IMR-90 (cell line): ENCODE measurements around the gene SIPA1L3.
"Not testable (repeated sequence)": the region's sequence is repeated elsewhere in the genome, so short reads cannot be mapped to it uniquely, and the experiment has no call there.

Experiments
- BHLHE40 ChIP-seq: fragments of 150-350 bp; IDR thresholded peaks from 2 replicates; pipeline ENCODE4 v1.6.1; 2016; ENCODE audit warnings: mild to moderate bottlenecking, low read depth, low read length
- CEBPB ChIP-seq: IDR thresholded peaks from 2 replicates; pipeline ENCODE4 v1.6.1; 2012; ENCODE audit warnings: low read depth, low read length, improper control_type of control experiment
- CHD1 ChIP-seq: IDR thresholded peaks from 2 replicates; pipeline ENCODE4 v1.6.1; 2012; ENCODE audit warnings: low read depth, low read length, improper control_type of control experiment
- CTCF ChIP-seq: conservative IDR thresholded peaks from 2 replicates; pipeline ENCODE4 v1.5.1; 2012; ENCODE audit warnings: mild to moderate bottlenecking, low read depth, low read length, improper control_type of control experiment
- FOS ChIP-seq: fragments of 150-350 bp; IDR thresholded peaks from 2 replicates; pipeline ENCODE4 v1.6.1; 2016; ENCODE audit warnings: low read depth, low read length
- MAZ ChIP-seq: IDR thresholded peaks from 2 replicates; pipeline ENCODE4 v1.6.1; 2012; ENCODE audit warnings: low read depth, mild to moderate bottlenecking, low read length, improper control_type of control experiment, moderate library complexity, borderline replicate concordance
- NFE2L2 ChIP-seq: fragments of 150-350 bp; IDR thresholded peaks from 2 replicates; pipeline ENCODE4 v1.6.1; 2016; ENCODE audit warnings: low read depth, mild to moderate bottlenecking, low read length
- POLR2A ChIP-seq: IDR thresholded peaks from 2 replicates; pipeline ENCODE4 v1.6.1; 2012; ENCODE audit warnings: mild to moderate bottlenecking, low read depth, low read length
- RAD21 ChIP-seq: IDR thresholded peaks from 2 replicates; pipeline ENCODE4 v1.6.1; 2012; ENCODE audit warnings: low read length, improper control_type of control experiment
- RCOR1 ChIP-seq: IDR thresholded peaks from 2 replicates; pipeline ENCODE4 v1.6.1; 2012; ENCODE audit warnings: mild to moderate bottlenecking, low read length, improper control_type of control experiment; ENCODE audit not compliant: insufficient replicate concordance
- RFX5 ChIP-seq: IDR thresholded peaks from 2 replicates; pipeline ENCODE4 v1.8.0; 2012; ENCODE audit warnings: low read depth, mild to moderate bottlenecking, low read length, moderate library complexity
- SMC3 ChIP-seq: fragments of 150-350 bp; IDR thresholded peaks from 2 replicates; pipeline ENCODE4 v1.6.1; 2016; ENCODE audit warnings: low read depth, mild to moderate bottlenecking, antibody characterized with exemption, low read length, moderate library complexity
- USF2 ChIP-seq: fragments of 150-350 bp; IDR thresholded peaks from 2 replicates; pipeline ENCODE4 v1.6.1; 2017; ENCODE audit warnings: mild to moderate bottlenecking, antibody characterized with exemption, low read length, low read depth
- TF ChIP-seq, protein P1 (sequence below): fragments of 150-350 bp; IDR thresholded peaks from 2 replicates; pipeline ENCODE4 v1.6.1; 2016; ENCODE audit warnings: low read depth, mild to moderate bottlenecking, low read length, moderate library complexity, borderline replicate concordance

- not testable (repeated sequence) for TF ChIP-seq CTCF, POLR2A, RAD21, USF2, CEBPB, RCOR1, FOS, BHLHE40, RFX5, NFE2L2, SMC3, MAZ, CHD1
- TF ChIP-seq, protein P1, sequence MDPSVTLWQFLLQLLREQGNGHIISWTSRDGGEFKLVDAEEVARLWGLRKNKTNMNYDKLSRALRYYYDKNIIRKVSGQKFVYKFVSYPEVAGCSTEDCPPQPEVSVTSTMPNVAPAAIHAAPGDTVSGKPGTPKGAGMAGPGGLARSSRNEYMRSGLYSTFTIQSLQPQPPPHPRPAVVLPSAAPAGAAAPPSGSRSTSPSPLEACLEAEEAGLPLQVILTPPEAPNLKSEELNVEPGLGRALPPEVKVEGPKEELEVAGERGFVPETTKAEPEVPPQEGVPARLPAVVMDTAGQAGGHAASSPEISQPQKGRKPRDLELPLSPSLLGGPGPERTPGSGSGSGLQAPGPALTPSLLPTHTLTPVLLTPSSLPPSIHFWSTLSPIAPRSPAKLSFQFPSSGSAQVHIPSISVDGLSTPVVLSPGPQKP = not testable (repeated sequence)
These were observed 164.0 kb downstream of the SIPA1L3 start for GRCh38 chr19:38071054-38071453.
